ENCODE results near the gene FGF5.

The FGF5 gene, protein sequence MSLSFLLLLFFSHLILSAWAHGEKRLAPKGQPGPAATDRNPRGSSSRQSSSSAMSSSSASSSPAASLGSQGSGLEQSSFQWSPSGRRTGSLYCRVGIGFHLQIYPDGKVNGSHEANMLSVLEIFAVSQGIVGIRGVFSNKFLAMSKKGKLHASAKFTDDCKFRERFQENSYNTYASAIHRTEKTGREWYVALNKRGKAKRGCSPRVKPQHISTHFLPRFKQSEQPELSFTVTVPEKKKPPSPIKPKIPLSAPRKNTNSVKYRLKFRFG

DNA sequence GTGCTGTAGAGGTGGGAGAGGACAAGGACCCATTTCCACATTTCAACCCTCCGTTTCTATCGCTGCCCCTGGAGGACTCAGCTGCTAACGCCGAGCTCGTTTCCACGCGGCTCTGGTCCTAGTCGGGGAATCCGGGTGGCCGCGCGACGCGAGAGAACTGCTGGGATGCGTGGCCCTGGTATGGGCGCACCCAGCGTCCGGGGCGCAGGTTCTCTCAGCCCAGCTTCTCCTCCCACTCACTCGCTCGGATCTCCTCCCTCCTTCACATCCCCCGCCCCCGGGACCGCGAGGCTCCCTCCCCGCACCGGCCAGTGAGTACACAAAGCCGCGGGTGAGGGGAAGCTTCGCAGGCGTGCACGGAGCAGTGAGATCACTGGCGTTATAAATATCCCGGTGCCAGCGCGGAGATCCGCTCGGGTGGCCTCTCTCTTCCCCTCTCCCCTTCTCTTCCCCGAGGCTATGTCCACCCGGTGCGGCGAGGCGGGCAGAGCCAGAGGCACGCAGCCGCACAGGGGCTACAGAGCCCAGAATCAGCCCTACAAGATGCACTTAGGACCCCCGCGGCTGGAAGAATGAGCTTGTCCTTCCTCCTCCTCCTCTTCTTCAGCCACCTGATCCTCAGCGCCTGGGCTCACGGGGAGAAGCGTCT is at the start of gene FGF5:
Gene FGF5, plus strand, starts transcription at position 412 of the 649 bp plus-strand sequence. Its CDS starts 161 bp downstream, at position 573.
- Mint-ChIP-seq H3K27me3 (ENCODE audit: low read depth, poor library complexity) (peaks cover 100% of the 10 kb centered on the region), H3K4me1 (peaks cover 46% of the 10 kb centered on the region), H3K27ac (no peak within 1 kb of the TSS), H3K4me3 (peak within 1 kb of the TSS; percentile 88), H3K9me3 (no peaks in the 10 kb centered on the region), H3K36me3 (ENCODE audit: low read depth) (no peaks in the 10 kb centered on the region)
- TF ChIP-seq, protein P1, sequence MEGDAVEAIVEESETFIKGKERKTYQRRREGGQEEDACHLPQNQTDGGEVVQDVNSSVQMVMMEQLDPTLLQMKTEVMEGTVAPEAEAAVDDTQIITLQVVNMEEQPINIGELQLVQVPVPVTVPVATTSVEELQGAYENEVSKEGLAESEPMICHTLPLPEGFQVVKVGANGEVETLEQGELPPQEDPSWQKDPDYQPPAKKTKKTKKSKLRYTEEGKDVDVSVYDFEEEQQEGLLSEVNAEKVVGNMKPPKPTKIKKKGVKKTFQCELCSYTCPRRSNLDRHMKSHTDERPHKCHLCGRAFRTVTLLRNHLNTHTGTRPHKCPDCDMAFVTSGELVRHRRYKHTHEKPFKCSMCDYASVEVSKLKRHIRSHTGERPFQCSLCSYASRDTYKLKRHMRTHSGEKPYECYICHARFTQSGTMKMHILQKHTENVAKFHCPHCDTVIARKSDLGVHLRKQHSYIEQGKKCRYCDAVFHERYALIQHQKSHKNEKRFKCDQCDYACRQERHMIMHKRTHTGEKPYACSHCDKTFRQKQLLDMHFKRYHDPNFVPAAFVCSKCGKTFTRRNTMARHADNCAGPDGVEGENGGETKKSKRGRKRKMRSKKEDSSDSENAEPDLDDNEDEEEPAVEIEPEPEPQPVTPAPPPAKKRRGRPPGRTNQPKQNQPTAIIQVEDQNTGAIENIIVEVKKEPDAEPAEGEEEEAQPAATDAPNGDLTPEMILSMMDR (IDR thresholded peaks at IDR 0.05), result no peak
- peak; percentile 71 for DNase-seq

DNA sequence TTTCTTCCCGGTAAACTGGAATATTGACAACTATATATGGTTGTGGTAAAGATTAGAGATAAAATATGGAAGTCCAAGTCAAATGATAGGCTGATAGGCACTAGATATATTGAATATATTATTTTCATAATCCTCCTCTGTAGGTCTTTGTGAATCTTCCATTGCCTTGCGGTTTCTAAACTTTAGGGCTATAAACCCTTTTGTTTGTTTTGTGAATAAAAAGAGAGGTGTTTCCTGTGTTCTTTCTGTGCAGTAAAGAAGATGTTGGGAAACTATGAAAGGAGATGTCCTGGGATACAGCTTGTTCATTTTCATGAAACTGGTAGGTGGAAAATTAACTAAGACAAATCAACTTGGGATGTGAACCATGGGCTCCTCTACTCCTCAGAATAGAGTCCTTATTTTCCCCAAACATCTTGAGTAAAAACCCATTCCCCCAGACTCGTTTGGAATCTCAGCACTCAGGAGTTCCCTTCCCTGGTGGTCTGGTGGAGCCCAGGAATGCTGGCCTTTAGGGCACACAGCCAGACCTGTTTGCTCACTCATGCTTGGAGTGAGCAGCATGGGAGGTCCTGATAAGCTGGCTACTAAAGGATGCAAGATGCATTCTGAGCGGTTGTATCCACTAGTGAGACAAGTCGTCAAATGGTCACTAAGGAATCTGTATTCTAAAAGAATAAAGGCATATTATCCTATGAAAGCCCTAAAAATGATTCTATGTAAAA is 47.0 kb upstream of the FGF5 start:
- Mint-ChIP-seq H3K27me3 (ENCODE audit: low read depth, poor library complexity) (peaks cover 79% of the 10 kb centered on the region), H3K9me3 (no peaks in the 10 kb centered on the region), H3K27ac (no peak overlapping the region), H3K4me3 (no peak overlapping the region), H3K36me3 (ENCODE audit: low read depth) (no peaks in the 10 kb centered on the region), H3K4me1 (no peaks in the 10 kb centered on the region)
- TF ChIP-seq, protein P1 (IDR thresholded peaks at IDR 0.05), result no peak
- peak; percentile 38 for DNase-seq

DNA sequence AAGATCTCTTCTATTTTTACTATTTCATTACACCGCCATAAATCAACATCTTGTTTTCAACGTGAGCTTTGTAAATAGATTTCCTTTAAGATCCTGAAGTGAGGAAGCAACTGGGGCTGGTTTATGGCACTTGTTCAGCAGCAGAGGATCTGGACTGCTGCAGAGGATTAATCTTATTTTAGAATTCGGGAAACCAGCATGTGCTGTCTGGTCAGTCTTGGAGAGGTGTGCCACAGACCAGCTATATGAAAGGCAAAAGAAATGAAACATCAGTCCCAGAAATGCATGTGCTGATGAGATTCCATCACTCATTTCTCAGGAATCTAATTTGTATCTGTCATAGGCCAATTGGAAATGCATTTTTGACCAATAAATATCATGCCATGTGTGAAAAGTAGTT is 45.8 kb upstream of the FGF5 start:
- no peaks in the 10 kb centered on the region for H3K36me3 Mint-ChIP-seq (ENCODE audit: low read depth)
- no peak overlapping the region for H3K4me3 Mint-ChIP-seq
- no peaks in the 10 kb centered on the region for H3K4me1 Mint-ChIP-seq
- H3K27me3 Mint-ChIP-seq (ENCODE audit: low read depth, poor library complexity), result peaks cover 75% of the 10 kb centered on the region
- no peak overlapping the region for H3K27ac Mint-ChIP-seq
- DNase-seq, result no peak
- TF ChIP-seq, protein P1 (IDR thresholded peaks at IDR 0.05), result no peak
- H3K9me3 Mint-ChIP-seq, result no peaks in the 10 kb centered on the region

DNA sequence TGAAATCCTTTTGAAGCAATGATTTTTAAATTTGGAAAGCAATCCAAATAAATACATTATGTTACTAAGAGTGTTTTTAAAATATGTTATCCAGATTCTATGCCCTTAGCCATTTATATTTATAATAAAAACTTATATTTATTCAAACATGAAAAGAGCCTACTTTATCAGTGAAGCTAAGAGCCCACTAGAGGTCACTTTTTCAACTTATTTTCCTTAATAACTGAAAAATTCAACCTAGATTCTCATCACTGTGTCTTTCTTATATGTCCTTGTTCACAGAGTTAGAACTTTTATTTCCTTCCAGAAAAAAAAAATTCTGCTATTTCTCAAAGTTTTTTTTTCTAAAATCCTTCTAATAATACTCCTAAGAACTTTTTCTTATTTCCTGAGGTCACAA is 45.3 kb upstream of the FGF5 start:
- TF ChIP-seq, protein P1 (IDR thresholded peaks at IDR 0.05), result peak; percentile 33
- H3K27me3 Mint-ChIP-seq (ENCODE audit: low read depth, poor library complexity), result peaks cover 74% of the 10 kb centered on the region

DNA sequence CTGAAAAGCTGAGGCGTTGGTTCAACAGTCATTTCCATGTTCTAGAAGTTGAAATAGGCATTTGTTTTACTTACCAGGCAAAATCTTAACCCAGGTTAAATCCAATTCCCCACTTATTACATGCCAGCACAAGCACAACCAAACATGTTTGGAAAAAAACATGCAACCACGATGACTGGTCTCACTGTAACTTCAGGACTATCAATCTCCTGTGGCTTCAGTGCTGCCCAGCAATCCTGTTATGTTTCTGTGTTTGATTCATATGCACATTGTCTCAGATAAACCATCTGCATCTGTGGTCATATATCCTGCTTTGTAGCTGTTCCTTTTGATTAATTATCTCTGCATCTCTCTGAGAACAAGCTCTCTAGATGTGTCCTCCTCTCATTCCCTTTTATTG is 40.9 kb upstream of the FGF5 start:
- Mint-ChIP-seq H3K36me3 (ENCODE audit: low read depth) (no peaks in the 10 kb centered on the region), H3K4me1 (no peaks in the 10 kb centered on the region), H3K27me3 (ENCODE audit: low read depth, poor library complexity) (peaks cover 55% of the 10 kb centered on the region), H3K4me3 (no peak overlapping the region), H3K9me3 (no peaks in the 10 kb centered on the region), H3K27ac (no peak overlapping the region)
- DNase-seq, result no peak
- TF ChIP-seq, protein P1 (IDR thresholded peaks at IDR 0.05), result no peak

More for the DNA sequence above, 45.3 kb upstream of the FGF5 start:
- Mint-ChIP-seq H3K27ac (no peak overlapping the region), H3K4me3 (no peak overlapping the region), H3K4me1 (no peaks in the 10 kb centered on the region), H3K9me3 (no peaks in the 10 kb centered on the region), H3K36me3 (ENCODE audit: low read depth) (no peaks in the 10 kb centered on the region)
- no peak for DNase-seq
